ENCODE measurements around the gene MAPKBP1. TPM values are rescaled to one million over a fixed set of nuclear protein-coding genes. Genes with fewer than 3 reads are reported as not detected.

MAPKBP1 gene
- total RNA-seq, 4 donors from 2014 or later = 18.2 to 54.6 (median 42.9) TPM

DNA sequence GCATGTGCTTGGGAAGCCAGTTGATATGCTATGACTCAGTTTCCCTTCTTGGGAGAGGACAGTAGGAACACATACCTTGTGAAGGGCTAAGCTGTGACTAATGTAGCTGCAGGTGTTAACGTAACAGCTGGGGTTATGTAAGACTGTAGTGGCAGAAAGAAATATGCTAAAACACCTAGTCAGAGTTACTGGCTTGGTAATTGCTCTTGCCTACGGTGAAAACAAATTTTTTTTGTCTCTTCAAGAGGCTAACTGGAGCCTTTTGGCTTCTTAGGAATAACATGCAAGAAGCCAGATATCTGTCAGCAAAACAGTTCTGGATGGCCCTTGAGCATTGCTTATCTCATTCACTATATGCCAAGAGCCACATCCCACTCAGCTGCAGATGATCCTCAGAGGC, 1.4 kb downstream of the MAPKBP1 start:
- WGBS = 37% methylated on average over 2 of the region's 2 CpGs
- intact Hi-C loops (cut with DNase I) = no loop called here
- Histone ChIP-seq H3K36me3 (peaks cover 0 to 3% (median 0%) of the 10 kb centered on the region in 4 donors), H3K9me3 (no peaks in the 10 kb centered on the region), H3K4me3 (peak overlapping the region; percentile 73 to 91 (median 86)), H3K27me3 (no peaks in the 10 kb centered on the region), H3K4me1 (peaks cover 50 to 77% (median 72%) of the 10 kb centered on the region in 4 donors), H3K27ac (replicated peaks in 1 of 4) (peak overlapping the region; percentile 83 to 95 (median 88))
- no peak for TF ChIP-seq EP300 (IDR thresholded peaks at IDR 0.05)
- TF ChIP-seq, protein P1, sequence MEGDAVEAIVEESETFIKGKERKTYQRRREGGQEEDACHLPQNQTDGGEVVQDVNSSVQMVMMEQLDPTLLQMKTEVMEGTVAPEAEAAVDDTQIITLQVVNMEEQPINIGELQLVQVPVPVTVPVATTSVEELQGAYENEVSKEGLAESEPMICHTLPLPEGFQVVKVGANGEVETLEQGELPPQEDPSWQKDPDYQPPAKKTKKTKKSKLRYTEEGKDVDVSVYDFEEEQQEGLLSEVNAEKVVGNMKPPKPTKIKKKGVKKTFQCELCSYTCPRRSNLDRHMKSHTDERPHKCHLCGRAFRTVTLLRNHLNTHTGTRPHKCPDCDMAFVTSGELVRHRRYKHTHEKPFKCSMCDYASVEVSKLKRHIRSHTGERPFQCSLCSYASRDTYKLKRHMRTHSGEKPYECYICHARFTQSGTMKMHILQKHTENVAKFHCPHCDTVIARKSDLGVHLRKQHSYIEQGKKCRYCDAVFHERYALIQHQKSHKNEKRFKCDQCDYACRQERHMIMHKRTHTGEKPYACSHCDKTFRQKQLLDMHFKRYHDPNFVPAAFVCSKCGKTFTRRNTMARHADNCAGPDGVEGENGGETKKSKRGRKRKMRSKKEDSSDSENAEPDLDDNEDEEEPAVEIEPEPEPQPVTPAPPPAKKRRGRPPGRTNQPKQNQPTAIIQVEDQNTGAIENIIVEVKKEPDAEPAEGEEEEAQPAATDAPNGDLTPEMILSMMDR (IDR thresholded peaks at IDR 0.05) = no peak
- no peak for TF ChIP-seq POLR2A (IDR thresholded peaks at IDR 0.05; ENCODE audit: low read depth)
- no peak for TF ChIP-seq POLR2AphosphoS5 (IDR thresholded peaks at IDR 0.05)
- peak; percentile 29 for DNase-seq (ENCODE audit: extremely low spot score)

DNA sequence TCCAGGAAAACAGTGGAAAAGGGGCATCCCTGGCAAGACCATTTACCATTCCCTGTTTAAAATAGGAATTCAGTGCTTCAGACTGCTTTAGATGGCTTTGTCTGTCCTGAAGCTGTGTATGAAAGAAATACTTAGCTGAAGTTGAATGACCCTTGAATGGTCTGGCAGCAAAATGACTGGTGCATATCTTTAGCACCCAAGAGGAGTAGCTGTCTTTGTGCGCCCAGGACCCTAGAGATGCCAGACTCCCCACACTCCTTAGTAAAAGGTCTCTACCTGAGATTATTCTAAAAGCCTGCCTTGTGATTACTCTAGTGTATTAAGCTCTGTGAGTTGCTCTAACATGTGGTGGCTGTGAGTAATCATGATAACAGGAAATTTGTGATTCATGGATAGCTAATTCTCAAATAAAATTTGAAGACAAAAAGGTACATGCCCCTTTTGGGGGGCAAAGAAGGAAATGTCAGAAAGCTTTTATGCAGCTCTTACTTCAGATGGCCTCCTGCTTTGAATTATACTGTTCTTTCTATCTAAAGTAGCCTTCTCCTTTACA, 3.2 kb downstream of the MAPKBP1 start:
- H3K4me1 ChIP-seq = peaks cover 55 to 85% (median 81%) of the 10 kb centered on the region in 4 donors
- intact Hi-C loops (cut with DNase I) = no loop called here

DNA sequence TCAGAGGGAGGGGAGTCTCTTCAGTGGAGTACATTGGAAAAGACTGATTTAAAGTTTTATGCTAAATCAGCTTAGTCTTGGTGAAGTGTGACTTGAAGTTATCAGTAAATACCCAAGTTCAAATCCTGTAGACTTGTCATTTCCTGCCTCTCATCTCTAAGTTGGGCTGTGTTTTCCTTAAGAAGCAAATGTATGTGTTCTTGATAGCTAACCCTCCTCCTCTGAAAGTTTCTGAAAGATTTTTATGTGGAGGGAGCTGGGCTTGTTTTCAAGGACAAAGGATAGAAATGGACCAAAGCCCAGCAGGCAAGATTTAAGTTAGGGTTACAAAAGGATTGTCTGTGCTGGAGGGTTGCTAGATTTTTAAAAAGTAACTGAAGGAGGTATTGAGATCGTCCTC, 4.2 kb downstream of the MAPKBP1 start:
- TF ChIP-seq EP300 (IDR thresholded peaks at IDR 0.05) = no peak
- no peak for TF ChIP-seq POLR2AphosphoS5 (IDR thresholded peaks at IDR 0.05)
- TF ChIP-seq POLR2A (IDR thresholded peaks at IDR 0.05; ENCODE audit: low read depth) = no peak
- TF ChIP-seq, protein P1 (IDR thresholded peaks at IDR 0.05) = no peak
- H3K27me3 ChIP-seq = no peaks in the 10 kb centered on the region
- DNase-seq (ENCODE audit: extremely low spot score) = no peak
- H3K4me1 ChIP-seq = peaks cover 48 to 85% (median 73%) of the 10 kb centered on the region in 4 donors
- no peak overlapping the region for H3K4me3 ChIP-seq
- H3K36me3 ChIP-seq = peaks cover 0 to 3% (median 0%) of the 10 kb centered on the region in 4 donors
- WGBS = 46% methylated on average over 1 of the region's 1 CpG
- peak overlapping the region; percentile 54 to 95 (median 82) for H3K27ac ChIP-seq (replicated peaks in 1 of 4)
- intact Hi-C loops (cut with DNase I) = no loop called here
- no peaks in the 10 kb centered on the region for H3K9me3 ChIP-seq

More for the DNA sequence above, 3.2 kb downstream of the MAPKBP1 start:
- Histone ChIP-seq H3K36me3 (peaks cover 0 to 3% (median 0%) of the 10 kb centered on the region in 4 donors), H3K27ac (replicated peaks in 1 of 4) (peak overlapping the region; percentile 54 to 95 (median 82)), H3K9me3 (no peaks in the 10 kb centered on the region), H3K27me3 (no peaks in the 10 kb centered on the region), H3K4me3 (peak overlapping the region in 1 of 4 donors; percentile 73)
- WGBS = 67% methylated on average over 1 of the region's 1 CpG
- no peak for TF ChIP-seq POLR2AphosphoS5 (IDR thresholded peaks at IDR 0.05)
- TF ChIP-seq, protein P1 (IDR thresholded peaks at IDR 0.05) = no peak
- no peak for TF ChIP-seq POLR2A (IDR thresholded peaks at IDR 0.05; ENCODE audit: low read depth)
- no peak for TF ChIP-seq EP300 (IDR thresholded peaks at IDR 0.05)
- peak; percentile 34 for DNase-seq (ENCODE audit: extremely low spot score)

DNA sequence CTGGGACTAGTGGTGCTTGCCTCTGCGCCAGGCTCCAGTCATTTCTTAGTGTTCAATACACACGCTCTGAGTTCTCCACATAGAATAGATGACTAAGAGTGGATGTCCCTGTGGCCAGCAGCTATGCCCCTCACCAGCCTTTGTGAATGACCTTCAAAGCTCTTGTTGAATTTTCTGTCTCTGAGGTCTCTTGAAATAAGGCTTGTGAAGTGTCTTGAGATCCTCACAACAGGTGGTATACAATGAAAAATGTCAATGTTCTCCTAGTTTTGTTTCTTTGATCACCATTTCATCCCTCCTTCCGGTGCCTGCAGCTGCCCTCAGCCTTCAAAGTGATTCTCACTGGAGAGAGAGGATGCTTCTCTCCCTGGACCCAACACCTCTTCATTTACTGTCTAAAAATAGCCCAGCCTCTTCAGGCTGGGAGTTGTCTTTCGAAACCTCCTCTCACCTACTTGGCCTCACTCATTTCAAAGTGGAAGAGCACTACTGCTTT, 5.4 kb downstream of the MAPKBP1 start:
- no peak overlapping the region for H3K4me3 ChIP-seq
- DNase-seq (ENCODE audit: extremely low spot score) = peak; percentile 50
- intact Hi-C loops (cut with DNase I) = no loop called here
- no peak for TF ChIP-seq POLR2A (IDR thresholded peaks at IDR 0.05; ENCODE audit: low read depth)
- TF ChIP-seq, protein P1 (IDR thresholded peaks at IDR 0.05) = no peak
- no peak for TF ChIP-seq EP300 (IDR thresholded peaks at IDR 0.05)
- TF ChIP-seq POLR2AphosphoS5 (IDR thresholded peaks at IDR 0.05) = peak in 1 of 2 donors; percentile 36
- 62% methylated on average over 4 of the region's 4 CpGs for WGBS
- peaks cover 44 to 79% (median 69%) of the 10 kb centered on the region in 4 donors for H3K4me1 ChIP-seq
- peak overlapping the region; percentile 54 to 95 (median 82) for H3K27ac ChIP-seq (replicated peaks in 1 of 4)
- H3K36me3 ChIP-seq = peaks cover 0 to 3% (median 0%) of the 10 kb centered on the region in 4 donors
- H3K9me3 ChIP-seq = no peaks in the 10 kb centered on the region
- H3K27me3 ChIP-seq = no peaks in the 10 kb centered on the region

Data from esophagus muscularis mucosa (tissue), 4 donors.